ENCODE results near the gene DMAP1.
A peak's percentile ranks its signal among the peaks of the same experiment; 100 is the strongest.

Gene DMAP1

DNA sequence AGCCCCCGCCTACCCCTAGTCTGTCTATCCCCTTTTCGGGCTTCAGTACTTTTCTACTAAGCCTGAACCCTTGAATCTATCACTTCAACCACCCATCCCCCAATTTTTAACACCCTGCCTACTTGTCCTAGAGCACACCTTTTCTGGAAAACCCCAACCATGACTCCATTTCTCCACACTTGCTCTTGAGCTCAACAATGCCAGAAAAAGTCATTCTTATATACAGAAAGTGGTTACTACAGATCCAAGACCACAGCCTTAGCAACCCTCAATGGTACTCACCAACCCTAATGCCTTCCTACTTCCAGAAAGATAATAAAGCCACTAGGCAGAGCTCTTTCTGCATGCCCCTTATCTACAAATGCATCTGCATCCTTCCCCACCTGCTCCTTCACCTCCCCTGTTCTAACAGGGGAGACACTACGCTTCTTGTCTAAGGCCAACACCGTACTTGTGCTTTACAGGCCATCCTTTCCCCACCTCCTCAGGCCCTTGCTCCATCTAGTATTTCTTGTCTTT lies 41.2 kb downstream of the DMAP1 start:
- TF ChIP-seq GATA3 (IDR thresholded peaks at IDR 0.05; ENCODE audit: low read depth, low read length) (no peak), GATA2 (IDR thresholded peaks at IDR 0.05; ENCODE audit: low read depth, low read length) (no peak)

DNA sequence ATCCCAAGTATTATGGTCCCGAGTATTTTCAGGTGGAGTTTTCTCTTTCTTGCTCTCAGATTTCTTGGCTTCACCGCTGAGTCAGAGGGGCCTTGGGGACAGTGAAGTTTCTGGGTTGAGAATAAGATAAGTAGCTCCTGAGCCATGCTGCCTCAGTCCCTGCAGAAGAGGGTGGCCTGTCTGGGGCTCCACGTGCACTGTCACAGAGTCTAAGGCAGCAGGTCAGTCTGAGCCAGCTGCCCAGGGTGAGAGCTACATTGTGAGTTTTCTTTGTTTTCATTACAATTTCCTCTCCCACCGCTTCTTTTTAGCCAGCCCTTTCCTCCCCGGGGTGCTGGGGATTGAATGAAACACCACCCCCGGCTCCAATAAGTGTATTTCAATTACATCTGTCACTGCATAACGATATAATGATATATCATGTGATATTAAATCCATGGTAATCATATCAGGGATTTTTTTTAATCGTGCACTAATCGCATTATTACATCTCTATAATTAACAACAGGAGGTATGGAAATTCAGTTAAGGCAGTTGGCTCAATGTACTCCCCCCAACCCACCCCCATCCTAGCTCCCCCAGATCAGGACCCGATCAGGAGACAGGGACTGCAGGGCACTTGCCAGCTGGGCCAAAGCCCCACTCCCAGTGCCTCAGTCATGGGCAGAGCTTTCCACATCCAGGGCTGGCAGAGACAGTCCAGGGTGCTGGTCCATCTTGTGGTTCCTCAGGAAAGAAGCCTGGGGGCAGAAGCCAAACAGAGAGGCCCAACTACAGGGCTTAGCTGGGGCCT lies 43.7 kb downstream of the DMAP1 start:
- TF ChIP-seq GATA2 (IDR thresholded peaks at IDR 0.05; ENCODE audit: low read depth, low read length) (peak; percentile 34; the same call in 1 of the 2 replicates), GATA3 (IDR thresholded peaks at IDR 0.05; ENCODE audit: low read depth, low read length) (no peak)

DNA sequence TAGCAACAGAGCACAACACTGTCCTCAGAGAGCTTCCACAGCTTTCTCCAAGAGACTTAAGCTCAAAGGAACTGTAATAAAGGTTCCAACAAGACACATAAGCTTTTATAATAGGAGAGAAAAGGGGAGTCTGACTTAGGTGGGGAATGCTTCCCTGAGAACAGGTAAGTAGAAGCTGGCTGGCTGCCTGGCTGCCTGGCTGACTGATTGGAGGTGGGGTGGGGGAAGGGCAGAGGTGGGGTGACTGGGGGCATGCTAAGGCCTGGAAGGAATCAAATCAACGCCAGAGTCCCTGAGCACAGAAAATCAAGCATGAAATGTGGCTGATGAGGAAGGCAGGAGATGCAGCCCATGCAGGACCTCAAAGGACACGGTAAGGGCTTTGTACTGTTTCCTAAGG lies 45.8 kb downstream of the DMAP1 start:
- TF ChIP-seq GATA3 (IDR thresholded peaks at IDR 0.05; ENCODE audit: low read depth, low read length), result no peak
- no peak for TF ChIP-seq GATA2 (IDR thresholded peaks at IDR 0.05; ENCODE audit: low read depth, low read length)

DNA sequence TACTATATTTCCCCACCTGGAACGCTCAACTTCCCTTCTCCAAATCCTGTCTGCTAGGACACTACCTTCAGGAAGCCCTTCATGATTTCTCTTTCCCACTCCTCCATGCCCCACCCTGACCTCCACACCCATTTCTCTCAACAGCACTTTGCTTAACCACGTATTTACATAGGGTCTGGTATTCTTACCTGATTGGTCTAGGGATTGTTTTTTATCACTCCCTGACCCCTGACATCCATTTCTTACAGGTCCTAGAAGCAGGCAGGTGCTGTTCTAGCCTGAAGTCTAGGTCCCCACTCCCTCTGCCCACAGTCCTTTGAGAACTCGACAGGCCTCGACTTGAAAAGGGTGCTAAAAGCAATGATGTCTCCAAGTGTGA lies 47.5 kb downstream of the DMAP1 start:
- TF ChIP-seq GATA3 (IDR thresholded peaks at IDR 0.05; ENCODE audit: low read depth, low read length) (no peak), GATA2 (IDR thresholded peaks at IDR 0.05; ENCODE audit: low read depth, low read length) (no peak)

DNA sequence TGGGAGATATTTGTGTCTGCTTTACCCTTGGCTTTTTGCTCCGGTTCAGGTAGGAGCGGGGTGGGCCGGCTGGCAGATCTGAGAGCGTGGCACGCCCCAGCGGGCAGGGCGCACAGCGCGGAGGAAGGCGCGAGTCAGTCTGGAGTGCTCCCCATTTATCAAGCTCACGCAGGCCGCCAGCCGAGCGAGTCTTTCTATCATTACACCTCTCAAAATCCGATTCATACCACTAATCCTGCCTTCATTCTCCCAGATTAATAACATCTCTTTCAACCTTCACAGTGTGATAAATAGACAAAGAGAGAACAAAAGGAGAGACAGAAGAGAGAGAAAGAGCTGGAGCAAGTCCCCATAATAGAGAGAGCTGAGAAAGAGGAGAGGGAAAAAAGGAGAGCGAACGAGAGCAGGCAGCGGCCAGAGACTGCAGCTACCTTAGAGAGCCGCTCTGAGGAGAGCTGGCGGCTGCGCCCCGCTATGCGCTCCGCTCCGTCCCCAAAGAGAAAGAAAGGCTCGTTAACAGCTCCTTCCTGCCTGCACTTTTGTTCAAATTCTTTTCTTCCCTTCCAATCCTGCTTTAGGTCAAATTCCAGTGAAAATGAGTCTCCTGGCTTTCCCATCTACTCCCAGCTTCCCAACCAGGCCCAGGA lies 48.0 kb downstream of the DMAP1 start:
- TF ChIP-seq GATA2 (IDR thresholded peaks at IDR 0.05; ENCODE audit: low read depth, low read length), result no peak
- TF ChIP-seq GATA3 (IDR thresholded peaks at IDR 0.05; ENCODE audit: low read depth, low read length), result no peak

DNA sequence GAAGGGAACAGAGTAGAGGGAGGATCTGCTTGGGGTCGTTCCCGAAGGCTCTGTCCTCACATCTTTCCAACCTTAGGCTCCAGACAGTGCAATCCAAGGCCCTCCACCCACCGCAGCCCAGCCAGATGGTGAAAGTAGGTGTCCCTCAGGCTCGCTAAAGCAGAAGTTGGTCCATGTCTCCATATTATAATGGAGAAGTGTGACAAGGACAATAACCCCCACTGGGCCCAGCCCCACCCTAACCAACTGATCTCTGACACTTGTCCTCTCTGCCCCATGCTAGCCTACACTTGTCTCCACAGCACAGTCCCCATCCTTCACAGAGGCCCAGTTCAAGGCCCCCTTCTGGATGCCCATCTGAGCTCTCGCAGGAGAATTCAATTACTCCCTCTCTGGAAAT lies 48.7 kb downstream of the DMAP1 start:
- TF ChIP-seq GATA2 (IDR thresholded peaks at IDR 0.05; ENCODE audit: low read depth, low read length) (no peak), GATA3 (IDR thresholded peaks at IDR 0.05; ENCODE audit: low read depth, low read length) (no peak)

DNA sequence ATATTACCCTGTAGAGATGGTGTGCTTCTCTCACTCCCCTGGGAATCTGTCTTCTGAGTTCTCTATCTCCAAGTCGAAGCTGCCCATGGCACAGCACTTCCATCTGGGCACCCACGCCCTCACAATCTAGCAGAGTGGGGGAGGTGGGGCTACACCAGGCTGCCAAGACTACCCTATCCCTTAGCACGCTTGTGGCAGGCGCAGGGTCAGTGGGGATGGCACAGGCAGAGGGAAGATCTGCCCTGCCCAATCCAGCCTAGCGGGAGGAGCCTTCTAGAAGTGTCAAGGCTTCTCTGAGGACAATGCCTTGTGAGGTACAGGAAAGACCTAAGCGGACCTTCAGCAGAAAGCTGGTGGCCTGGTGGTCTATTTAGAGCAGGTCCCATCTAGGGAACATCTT lies 49.1 kb downstream of the DMAP1 start:
- TF ChIP-seq GATA3 (IDR thresholded peaks at IDR 0.05; ENCODE audit: low read depth, low read length) (no peak), GATA2 (IDR thresholded peaks at IDR 0.05; ENCODE audit: low read depth, low read length) (no peak)

DNA sequence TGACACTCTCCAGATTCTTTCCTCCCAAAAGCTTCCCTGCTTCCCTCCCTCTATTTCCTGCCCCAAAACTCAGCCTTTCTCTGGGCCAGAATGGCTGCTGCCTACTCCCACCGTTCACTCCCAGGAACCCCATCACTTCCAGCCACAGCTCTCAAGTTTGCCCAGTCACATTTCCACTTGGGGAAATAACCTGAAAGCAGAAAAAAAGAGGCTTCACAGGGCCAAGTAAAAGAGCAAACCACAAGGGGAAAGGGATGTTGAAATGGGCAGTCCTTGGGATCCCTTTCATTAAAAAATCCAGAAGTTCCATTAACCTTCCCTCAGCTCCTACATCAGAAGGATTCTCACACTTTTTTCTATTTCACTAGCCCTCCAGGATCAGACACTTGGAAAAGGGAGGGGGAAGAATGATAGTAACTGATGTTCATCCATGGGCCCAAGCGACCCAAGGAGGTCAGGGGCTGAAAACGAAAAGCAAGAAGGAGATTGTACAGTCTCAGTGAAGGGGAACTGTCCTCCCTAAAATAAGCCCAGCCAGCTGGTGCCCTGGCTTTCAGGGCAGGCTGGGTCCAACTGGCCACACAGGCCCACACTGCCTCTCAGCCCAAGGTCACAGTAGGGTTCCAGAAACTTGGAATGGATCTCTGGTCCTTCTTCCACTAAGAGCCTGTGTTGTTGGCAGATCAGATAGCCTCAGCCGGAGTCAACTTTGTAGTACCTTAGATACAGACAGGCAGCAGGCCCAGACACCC lies 49.7 kb downstream of the DMAP1 start:
- TF ChIP-seq GATA2 (IDR thresholded peaks at IDR 0.05; ENCODE audit: low read depth, low read length) (no peak), GATA3 (IDR thresholded peaks at IDR 0.05; ENCODE audit: low read depth, low read length) (no peak)

DNA sequence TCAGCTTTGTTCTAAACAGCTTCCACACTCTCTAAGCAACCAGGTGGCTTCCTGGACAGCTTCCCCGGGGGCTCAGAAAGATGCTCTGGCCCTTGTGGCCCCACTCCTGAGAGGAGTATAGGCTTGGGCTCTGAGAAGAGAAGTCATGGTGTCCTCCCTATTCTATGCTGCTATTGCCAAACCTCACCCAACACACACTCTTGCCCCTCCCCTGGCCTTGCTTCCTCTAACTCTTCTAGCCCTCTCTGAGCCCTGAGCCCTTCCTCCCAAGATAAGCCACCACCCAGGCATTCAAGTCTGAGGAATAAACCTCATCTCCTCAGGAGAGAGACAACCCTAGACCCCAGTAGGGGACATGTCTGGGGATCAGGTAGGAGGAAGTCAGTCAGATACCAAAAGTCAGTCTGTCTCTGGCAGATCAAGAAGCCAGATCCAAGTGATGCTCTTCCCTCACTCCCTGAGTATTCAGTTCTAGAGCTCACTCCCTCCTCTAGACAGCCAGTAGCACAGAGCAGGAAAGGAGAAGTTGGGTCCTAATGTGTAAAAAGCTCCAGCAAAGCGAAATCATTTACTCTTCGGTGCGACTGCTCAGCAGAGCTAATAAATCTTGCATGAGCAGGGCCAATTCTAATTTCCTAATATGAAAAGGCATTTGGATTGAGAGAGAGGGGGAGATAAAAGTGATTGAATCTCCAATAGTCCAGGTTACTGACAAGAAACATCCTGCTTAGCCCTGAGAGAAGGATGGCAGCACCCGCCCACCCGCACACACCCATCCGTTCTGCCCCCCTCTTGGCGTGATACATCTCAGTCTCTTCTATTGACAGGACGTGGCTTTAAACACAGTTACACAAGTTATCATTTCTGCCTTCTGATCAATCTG lies 50.5 kb downstream of the DMAP1 start:
- no peak for TF ChIP-seq GATA2 (IDR thresholded peaks at IDR 0.05; ENCODE audit: low read depth, low read length)
- no peak for TF ChIP-seq GATA3 (IDR thresholded peaks at IDR 0.05; ENCODE audit: low read depth, low read length)

DNA sequence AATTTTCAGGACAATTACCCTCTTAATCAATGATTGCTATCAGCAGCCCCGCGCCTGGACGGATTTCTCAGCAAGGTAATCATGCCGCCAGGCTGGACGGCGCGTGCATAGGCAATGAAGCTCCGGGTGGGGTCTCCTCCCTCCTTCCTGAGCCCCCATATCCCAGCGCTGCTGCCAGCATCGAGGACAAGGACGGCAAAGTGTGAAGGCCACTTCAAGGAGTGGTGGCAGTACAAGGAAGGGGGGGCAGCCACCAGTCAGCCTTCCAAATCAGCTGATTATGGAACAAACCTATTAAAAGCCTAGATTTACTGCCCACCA lies 51.1 kb downstream of the DMAP1 start:
- TF ChIP-seq GATA2 (IDR thresholded peaks at IDR 0.05; ENCODE audit: low read depth, low read length) (no peak), GATA3 (IDR thresholded peaks at IDR 0.05; ENCODE audit: low read depth, low read length) (no peak)

DNA sequence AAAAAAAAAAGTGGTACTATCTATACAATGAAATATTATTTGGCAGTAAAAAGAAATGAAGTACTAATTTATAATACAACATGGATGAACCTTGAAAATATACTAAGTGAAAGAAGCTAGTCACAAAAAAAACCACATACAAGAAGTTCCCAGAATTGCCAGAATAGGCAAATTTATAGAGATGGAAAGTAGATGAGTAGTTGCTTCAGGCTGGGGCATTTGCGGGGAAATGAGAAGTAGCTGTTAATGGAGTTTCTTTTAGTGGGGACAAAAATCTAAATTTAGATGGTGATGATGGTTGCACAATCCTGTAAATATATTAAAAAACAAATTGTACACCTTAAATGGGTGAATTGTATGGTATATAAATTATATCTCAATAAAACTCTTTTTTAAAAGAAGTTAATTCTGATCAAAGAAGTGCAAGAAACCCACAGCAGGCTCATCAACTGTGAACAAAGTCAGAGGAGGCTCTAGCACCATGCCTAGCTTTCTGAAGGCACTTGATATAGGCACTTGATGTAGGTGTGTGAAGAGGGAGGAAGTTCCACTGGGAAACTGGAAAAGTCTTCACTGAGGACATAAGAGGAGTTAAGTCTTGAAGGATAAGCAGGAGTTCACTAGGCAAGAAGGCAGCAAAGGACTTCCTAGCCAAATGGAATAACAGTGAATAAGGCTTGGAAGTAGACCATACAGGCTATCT lies 52.5 kb downstream of the DMAP1 start:
- TF ChIP-seq GATA2 (IDR thresholded peaks at IDR 0.05; ENCODE audit: low read depth, low read length) (no peak), GATA3 (IDR thresholded peaks at IDR 0.05; ENCODE audit: low read depth, low read length) (no peak)

DNA sequence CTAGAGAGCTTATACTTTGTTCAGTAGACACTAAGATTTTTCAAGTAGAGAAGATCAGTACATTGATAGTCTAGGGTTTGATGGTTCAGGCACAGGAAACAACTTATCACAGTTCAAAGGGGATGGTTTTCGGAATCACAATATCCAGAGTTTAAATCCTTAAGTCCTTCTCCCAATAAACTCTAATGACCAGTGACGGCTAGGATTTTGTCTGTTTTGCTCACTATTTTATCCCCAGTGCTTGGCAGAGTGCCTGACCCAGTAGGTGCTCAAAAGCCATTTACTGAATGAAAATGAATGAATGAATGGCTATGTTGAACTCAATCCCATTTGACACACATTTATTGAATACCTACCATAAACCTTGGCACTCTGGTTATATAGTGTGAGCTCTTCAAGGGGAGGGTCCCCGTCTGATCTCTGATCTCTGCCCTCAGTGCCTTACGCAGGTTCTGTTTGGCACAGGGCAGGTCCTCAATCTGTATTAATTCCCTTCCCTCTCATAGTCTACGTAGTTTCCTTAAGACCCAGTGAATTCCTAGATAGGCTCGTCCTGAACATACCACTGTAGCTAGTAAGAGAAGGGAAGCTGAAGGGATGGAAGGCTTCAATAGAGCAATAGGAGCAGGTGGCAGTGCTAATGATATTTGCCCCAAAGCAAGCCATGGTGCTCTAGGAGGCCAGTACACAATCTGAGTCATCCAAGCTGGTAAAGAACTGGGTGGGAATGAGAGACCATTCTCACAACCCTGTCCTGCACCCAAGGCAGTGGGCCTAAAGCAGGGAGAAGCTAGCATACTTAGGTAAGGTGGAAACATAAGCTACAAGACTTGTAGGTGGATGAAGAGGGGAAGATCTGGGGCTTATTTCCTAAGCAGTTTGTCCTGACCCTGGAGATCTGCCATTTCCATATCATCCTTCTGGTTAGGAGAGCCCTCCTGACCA lies 53.4 kb downstream of the DMAP1 start:
- no peak for TF ChIP-seq GATA3 (IDR thresholded peaks at IDR 0.05; ENCODE audit: low read depth, low read length)
- TF ChIP-seq GATA2 (IDR thresholded peaks at IDR 0.05; ENCODE audit: low read depth, low read length), result no peak

All from SH-SY5Y (cell line).